Inflammatory macrophage treated with lipopolysaccharide for 1 hour (primary cell): ENCODE data around the gene ZDHHC18.

ENCODE experiments used
- DNase-seq, 2 donors: peaks; one replicate each; pipeline ENCODE4 v3.0.0-alpha.2; 2020 to 2022

ZDHHC18 gene

DNA sequence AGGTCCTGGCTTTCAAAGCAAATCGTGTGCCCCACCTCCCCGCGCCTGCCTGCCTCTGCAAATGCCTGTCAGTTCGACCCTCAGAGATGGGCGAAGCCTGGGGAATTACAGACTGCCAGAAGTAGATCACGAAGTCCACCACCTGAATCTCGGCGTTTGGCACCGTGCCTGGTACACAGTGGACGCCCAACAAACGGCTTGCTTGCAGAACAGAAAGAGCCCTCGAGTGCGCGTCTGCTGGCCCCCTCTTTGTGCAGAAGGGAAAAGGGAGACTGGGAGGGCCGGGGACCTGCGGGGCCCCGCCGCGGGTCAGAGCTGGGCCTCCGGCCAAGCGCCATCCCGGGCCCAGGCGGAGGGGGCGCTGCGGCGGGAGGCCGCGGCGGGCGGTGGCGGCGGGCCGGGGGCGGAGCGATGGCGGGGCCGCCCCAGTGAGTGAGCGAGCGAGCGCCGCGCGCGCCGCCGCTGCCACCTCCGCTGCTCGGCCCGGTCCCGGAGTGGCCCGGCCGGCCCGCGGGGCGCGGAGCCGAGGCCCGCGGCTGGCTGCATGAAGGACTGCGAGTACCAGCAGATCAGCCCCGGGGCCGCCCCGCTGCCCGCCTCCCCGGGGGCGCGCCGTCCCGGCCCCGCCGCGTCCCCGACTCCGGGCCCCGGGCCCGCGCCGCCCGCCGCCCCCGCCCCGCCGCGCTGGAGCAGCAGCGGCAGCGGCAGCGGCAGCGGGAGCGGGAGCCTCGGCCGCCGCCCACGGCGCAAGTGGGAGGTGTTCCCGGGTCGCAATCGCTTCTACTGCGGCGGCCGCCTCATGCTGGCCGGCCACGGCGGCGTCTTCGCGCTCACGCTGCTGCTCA, at the start of gene ZDHHC18:
TSS of gene ZDHHC18 (plus strand) at position 428 of the 845 bp plus-strand sequence. CDS start at position 545, 117 bp downstream.
- DNase-seq: peak; percentile 42 to 76

GRCh38 chr1:26779098-26779668, 47.3 kb upstream of the ZDHHC18 start:
- DNase-seq: no peak

DNA sequence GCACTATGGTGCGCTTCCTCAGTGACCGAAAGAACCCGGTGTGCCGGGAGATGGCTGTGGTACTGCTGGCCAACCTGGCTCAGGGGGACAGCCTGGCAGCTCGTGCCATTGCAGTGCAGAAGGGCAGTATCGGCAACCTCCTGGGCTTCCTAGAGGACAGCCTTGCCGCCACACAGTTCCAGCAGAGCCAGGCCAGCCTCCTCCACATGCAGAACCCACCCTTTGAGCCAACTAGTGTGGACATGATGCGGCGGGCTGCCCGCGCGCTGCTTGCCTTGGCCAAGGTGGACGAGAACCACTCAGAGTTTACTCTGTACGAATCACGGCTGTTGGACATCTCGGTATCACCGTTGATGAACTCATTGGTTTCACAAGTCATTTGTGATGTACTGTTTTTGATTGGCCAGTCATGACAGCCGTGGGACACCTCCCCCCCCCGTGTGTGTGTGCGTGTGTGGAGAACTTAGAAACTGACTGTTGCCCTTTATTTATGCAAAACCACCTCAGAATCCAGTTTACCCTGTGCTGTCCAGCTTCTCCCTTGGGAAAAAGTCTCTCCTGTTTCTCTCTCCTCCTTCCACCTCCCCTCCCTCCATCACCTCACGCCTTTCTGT, 46.0 kb upstream of the ZDHHC18 start:
- DNase-seq: no peak

GRCh38 chr1:26781206-26781825, 45.2 kb upstream of the ZDHHC18 start:
- no peak for DNase-seq

- no peak for DNase-seq
Measured at GRCh38 chr1:26782521-26783212, 43.8 kb upstream of the ZDHHC18 start.

DNA sequence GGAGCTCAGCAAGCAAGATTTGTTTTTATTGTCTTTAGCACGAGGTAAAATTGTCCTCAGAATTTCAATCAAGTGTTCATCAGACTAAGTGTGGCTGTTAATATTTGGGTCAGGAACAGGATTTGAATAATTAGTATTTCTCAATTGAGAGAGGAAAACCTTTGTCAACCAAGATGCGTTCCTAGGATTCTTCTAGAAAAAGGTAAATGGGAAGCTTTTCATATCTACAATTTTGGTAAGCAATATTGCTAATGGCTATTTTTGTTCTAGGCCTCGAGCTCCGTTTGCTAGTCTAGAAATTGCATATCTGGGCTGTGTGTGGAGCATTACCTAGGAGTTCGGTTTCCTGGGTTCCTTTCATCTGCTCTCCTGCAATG, 42.9 kb upstream of the ZDHHC18 start:
- no peak for DNase-seq

DNA sequence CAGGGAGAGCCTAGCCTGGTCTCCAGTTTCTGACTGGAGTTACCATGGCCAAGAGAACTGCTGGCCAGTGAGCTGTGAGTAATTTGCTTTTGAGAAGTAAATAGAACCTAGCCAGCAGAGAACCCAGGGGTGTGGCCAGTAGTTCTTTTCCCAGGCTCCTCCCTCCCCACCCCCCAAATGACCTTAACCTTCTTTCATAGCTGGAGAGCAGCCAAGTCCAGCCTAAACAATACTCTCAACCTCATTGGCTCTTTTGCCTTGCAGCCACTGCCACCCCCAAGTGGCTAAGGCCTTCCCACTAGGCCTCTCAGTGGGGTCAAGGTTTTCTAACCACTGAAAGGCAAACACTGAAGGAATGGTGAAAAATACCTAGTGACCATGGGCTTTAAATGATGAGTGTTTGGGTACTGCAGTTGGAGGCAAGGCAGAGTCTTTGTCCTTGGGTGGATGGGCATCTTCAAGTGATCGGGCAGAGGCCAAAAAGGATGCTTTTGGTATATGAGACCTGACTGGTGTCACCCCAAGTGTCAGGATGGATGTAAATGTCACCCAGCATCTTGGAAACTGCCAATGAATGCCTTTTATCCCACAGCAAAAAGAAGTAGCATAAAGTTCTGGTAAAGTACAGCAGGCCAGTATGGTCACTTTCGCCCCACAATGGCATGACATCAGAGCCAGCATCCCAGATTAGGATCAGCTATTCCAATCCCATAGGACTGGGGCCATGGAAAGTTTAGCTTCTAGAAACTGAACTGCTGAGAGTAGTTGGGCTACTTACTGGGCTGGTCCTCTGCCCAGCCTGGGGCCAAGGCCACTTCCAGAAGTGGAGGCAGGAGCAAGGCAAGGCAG, 42.2 kb upstream of the ZDHHC18 start:
- peak; percentile 16 to 27 for DNase-seq

DNA sequence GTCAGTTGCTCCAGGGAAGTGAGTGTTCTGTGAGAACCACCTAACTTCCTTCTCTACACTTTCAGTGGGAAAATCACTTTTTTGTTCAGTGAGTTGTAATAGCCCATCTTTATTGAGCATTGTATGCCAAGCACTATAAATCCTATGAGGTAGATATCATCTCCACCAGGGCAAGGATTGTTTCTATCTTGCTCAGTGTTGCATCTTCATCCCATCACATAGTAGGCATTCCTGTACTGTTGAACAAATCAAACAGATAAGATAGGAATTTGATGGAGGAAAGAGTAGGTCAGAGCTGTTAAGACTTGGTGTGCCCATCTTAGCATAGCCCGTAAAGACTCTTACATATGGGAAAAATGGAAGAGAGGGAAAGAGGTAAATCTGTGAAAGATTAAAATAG, 41.6 kb upstream of the ZDHHC18 start:
- DNase-seq: no peak

DNA sequence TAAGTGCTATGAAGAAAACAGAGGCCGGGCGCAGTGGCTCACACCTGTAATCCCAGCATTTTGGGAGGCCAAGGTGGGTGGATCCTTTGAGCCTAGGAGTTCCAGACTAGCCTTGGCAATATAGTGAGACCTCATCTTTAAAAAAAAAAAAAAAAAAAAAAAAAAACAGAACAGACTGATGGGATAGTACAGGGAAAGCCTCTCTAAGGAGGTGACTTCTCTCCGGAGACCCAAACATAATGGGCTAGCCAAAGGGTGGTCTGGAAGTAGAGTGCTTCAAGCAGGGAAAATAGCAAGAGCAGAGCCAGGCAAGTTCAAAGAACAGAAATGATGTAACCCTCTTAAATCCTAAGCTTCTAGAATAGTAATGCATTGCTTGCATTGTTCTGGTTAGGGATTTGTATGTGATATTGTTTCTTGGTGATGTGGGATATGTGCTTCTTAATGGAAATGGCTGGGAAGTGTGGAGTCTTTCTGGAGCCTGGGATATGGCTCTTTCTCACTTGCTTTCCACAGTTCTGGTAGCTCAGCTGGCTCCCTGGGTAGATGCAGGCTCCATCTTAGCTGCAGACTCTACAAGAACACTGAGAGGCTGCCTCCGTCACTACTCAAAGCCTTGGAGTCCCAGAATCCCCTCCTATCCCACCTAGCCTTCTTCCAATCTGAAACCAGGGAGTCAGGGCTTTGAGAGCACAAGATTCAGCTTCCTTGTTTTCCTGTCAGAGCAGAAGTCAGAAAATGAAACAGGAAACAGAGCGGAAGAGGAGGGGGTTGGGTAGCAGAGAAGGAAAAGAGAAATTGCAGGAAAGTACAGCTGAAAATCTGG, 40.7 kb upstream of the ZDHHC18 start:
- DNase-seq: peak; percentile 68 to 71

- peak in 1 of 2 donors; percentile 38 for DNase-seq
Measured at GRCh38 chr1:26786437-26787380, 39.8 kb upstream of the ZDHHC18 start.

GRCh38 chr1:26787381-26787705, 39.1 kb upstream of the ZDHHC18 start:
- DNase-seq: peak; percentile 76 to 77

DNA sequence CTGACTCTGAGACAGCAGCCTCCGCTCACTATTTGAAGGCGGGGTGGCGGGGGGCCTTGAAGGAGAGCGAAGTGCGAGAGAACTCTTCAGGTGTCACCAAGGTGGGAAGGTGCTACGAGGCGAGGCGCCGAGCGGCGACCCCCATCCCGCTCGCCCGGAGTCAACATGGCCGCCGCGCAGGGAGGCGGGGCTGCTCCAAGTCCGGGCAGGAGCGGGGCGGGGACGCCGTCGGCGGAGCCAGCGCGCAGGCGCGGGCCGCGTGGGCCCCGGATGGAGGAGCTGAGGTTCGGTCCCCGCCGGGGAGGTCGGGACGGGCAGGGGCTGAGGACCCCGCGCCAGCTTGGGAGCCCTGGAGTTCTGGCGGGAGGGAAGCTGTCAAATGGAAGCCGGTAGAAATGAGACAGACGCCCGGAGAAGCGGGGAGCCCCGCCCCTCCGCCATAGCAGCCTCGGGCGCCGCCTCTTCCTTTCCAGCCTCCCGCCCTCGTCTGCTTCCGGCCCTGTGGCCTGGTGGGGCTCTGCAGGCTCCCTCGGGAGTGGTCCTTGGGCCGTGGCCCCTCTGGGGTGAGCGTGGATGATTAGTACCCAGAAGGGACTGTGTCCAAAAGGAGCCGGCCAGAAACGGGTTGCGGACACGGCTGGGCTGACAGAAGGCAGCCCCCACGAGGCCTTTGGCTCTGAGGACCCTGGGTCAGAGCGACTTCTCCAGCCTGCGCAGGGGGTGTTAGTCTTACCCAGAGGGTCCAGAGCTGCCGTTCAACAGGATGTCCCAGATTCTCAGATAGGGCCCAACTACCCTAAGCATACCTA, 38.6 kb upstream of the ZDHHC18 start, which contains the start of gene PIGV:
TSS of gene PIGV (plus strand) at position 245 of the 809 bp plus-strand sequence. CDS start 2,866 bp downstream, outside the sequence.
- DNase-seq: peak; percentile 70 to 84

DNA sequence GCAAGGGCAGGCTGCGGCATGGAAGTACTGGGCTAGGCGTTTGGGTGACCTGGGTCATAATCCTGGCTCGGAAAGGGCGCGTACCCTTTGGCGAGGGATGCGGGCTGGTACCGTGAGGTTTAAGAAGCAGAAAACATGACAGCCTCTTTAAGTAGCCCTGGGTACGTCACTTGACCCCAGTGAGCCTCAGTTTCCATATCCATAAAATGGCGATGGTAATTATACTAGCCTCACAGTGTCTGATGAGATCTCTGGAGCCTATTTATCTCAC, 38.0 kb upstream of the ZDHHC18 start:
- DNase-seq: no peak

- DNase-seq: peak; percentile 73 to 85
Measured at GRCh38 chr1:26788836-26789611, 37.5 kb upstream of the ZDHHC18 start.

GRCh38 chr1:26789612-26789865, 36.9 kb upstream of the ZDHHC18 start:
- DNase-seq: no peak

DNA sequence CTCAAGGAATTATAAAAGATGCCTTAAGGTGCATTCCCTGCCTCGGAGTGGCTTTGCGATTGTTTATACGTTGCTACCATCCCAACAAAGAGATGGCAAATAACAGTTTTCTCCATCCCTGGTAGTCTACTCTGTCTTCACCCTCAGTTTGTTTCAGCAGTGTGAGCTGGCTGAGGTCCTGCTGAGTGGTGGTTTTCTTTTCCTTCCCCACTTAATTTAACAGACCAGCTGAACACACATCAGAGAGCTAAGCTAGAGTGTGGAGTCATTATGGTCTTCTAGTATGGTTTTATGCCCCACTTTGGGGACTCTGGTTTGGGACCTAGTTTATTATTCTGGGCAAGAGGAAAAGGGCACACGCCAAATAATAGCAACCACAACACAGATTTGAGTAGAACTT, 36.6 kb upstream of the ZDHHC18 start:
- no peak for DNase-seq

- DNase-seq: no peak
Measured at GRCh38 chr1:26790551-26790953, 35.9 kb upstream of the ZDHHC18 start.

GRCh38 chr1:26791148-26791547, 35.3 kb upstream of the ZDHHC18 start:
- peak; percentile 41 to 63 for DNase-seq

DNA sequence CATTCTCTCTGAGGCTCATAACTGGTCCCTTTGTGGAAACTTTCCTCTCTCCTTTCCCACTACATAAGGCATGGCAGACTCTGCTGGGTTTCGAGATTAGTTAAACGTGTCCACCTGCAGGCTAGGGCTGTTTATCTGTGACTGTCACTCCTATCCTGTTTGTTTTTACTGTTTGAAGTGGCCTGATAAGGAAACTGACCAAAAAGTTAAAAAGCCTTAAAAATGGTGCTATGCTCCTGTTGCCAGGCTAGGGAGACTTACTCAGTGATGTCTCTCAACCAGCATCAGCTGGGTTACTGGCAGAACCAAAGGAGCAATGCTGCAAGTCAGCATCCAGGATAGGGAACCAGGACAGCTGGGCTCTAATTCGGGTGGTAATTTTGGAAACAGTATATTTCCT, 34.9 kb upstream of the ZDHHC18 start:
- no peak for DNase-seq
